Hepatic stellate cell (primary cell): ENCODE measurements around the gene NDUFA3.
A peak's percentile ranks its signal among the peaks of the same experiment; 100 is the strongest.
"Not testable (repeated sequence)": the region's sequence is repeated elsewhere in the genome, so short reads cannot be mapped to it uniquely, and the experiment has no call there.

Source experiments
- DNase-seq: peaks from one replicate; pipeline ENCODE4 v3.0.0; 2011; ENCODE audit warnings: low spot score

Gene NDUFA3

DNA sequence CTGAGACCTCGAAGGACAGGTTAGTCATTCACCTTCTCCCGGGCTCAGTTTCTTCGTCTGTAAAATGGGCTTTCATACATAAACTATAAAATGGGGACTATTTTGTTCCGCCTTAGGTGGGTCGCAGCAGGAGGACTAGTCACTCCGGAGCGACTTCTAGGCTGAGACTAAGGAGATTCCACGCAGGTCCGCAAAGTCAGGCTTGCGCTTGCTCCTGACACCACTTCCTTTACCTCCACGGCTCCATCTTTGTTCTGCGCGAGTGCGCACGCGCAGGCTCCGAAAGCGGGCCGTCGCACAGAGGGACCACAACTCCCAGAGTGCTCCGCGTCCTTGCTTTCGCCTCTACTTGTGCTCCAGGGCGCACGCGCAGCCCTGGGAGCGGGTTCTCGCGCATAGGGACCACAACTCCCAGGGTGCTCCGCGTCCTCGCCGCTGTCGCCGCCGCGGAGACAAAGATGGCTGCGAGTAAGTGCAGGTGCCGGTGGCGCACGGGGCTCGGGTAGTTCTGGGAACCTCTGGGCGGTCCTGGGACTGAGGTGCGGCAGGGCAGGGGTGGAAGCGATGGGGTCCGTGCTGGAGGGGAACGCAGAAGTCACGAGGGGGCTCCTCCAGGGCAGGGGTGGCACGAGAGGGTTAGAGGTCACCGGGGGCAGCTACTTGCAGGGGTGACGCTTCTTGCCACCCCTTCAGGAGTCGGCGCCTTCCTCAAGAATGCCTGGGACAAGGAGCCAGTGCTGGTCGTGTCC, at the start of gene NDUFA3:
NDUFA3 (plus strand) TSS at position 435 of the 749 bp plus-strand sequence; CDS start at position 459, 24 bp downstream.
- peak; percentile 100 for DNase-seq

- no peak for DNase-seq
Observed at GRCh38 chr19:54062643-54063042, 40.0 kb upstream of the NDUFA3 start.

DNA sequence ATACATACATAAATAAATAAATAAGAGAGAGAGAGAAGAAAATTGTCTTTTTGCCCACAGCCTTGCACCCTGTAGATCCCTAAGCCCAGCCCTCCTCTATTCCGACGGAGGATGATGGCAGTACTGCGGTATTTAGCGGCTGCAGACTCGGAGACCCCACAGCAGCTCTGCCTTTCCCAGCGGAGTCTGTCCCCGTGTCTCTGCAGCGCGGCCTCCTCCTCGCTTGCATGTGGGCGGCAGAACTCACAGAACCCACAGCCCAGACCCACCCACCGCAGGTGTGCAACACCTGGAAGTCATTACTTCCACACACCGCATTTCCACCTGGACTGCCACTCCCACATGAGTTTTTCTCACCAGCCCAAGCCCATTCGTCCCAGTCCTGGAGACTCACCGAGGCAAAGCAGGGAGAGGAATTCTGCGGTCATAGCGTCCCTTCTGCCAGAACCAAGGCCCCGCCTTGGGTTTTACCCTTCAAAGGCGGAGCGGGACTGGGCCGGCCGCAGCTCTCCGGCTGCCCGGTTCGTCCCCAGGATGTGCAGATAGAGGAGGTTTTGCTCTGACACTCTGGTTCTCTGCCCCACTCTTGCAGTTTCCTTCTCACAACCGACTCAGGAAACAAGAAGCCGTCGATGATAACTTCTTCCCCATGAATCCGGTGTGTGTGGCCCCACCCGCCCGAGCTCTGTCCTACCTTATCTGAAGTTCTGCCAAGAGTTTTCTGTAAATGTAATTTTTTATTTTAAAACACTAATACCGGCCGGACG, 39.1 kb upstream of the NDUFA3 start, which contains the start of gene VSTM1:
VSTM1 (minus strand) TSS at position 548 of the 767 bp plus-strand sequence; CDS start at position 428, 120 bp downstream.
- DNase-seq, result no peak

- no peak for DNase-seq
Observed at GRCh38 chr19:54069470-54069869, 33.2 kb upstream of the NDUFA3 start.

DNA sequence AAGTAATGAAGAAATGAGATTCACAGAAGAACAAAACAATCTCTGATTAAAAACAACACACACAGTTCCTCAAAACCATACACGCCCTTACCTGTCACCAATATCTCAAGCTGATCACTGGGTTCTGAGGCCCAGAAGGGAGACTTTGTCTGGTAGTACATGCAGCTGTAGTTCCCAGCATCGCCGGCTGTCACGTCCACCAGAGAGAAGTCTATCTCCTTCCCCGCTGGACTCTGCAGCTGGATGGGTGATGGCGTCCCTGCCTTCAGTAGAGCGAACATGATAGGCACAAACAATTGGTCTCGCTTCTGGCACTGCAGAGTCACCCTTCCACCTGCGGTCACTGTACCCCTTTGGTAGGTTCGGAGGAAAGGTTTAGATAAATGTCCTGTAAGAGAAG, 28.8 kb upstream of the NDUFA3 start:
- DNase-seq, result no peak

- DNase-seq, result no peak
Observed at GRCh38 chr19:54074851-54075250, 27.8 kb upstream of the NDUFA3 start.

GRCh38 chr19:54077334-54077733, 25.3 kb upstream of the NDUFA3 start:
- no peak for DNase-seq

DNA sequence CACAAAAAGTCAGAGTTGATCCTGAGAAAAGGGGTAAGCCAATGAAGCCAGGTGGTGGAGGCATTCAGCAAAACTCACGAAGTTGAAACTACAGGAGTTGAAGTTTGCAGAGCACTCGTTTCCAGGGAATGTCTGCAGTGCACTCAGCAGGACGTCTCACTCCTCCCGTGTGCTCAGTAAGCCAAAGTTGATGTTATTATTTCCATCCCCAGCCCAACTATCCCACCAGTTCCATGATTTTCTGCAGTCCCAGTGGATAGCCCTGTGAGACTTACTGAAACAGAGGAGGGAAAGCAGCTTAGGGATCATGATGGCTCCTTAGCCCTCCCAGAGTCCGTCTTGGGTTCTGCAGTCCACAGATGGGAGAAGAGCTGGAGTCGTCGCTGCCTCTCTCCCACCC, 21.6 kb upstream of the NDUFA3 start, which contains the start of gene TARM1:
TARM1 (minus strand) TSS at position 334 of the 400 bp plus-strand sequence; CDS start at position 309, 25 bp downstream.
- no peak for DNase-seq

- DNase-seq, result no peak
Observed at GRCh38 chr19:54084410-54084809, 18.2 kb upstream of the NDUFA3 start.

DNA sequence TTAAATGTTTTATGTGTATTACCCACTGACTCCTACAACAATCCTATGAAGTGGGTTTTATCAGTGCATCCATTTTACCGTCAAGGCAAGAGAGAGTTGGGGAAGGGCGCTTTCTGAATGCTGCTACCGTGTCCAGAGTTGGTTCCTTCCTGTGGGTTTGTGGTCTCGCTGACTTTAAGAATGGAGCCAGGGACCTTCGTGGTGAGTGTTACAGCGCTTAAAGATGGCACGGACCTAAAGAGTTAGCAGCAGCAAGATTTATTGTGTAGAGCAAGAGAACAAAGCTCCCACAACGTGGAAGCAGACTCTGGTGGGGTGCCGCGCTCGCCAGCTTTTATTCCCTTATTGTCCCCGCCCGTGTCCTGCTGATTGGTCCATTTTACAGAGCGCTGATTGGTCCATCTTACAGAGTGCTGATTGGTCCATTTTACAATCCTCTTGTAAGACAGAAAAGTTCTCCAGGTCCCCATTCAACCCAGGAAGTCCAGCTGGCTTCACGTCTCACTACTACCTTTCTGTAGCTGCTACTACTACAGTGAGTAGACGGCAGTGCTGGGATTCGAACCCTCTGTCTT, 8.1 kb upstream of the NDUFA3 start:
- DNase-seq, result no peak

- no peak for DNase-seq
Observed at GRCh38 chr19:54095136-54095858, 7.4 kb upstream of the NDUFA3 start.

GRCh38 chr19:54095859-54096616, 6.6 kb upstream of the NDUFA3 start:
- peak; percentile 68 for DNase-seq

- DNase-seq, result peak; percentile 44
Observed at GRCh38 chr19:54096617-54097106, 6.0 kb upstream of the NDUFA3 start.

GRCh38 chr19:54099190-54099902, 3.3 kb upstream of the NDUFA3 start:
- no peak for DNase-seq

DNA sequence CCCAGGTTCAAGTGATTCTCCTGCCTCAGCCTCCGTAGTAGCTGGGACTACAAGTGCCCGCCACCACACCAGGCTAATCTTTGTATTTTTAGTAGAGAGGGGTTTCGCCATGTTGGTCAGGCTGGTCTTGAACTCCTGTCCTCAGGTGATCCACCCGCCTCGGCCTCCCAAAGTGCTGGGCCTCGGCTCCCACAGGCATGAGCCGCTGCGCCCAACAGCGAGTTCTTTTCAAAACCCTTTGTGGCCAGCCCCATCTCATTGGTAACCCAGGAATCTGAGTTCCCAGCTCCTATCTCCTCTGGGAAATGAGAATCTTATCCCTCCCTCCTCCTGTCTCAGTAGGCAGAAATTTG, 2.8 kb upstream of the NDUFA3 start:
- not testable (repeated sequence) for DNase-seq

DNA sequence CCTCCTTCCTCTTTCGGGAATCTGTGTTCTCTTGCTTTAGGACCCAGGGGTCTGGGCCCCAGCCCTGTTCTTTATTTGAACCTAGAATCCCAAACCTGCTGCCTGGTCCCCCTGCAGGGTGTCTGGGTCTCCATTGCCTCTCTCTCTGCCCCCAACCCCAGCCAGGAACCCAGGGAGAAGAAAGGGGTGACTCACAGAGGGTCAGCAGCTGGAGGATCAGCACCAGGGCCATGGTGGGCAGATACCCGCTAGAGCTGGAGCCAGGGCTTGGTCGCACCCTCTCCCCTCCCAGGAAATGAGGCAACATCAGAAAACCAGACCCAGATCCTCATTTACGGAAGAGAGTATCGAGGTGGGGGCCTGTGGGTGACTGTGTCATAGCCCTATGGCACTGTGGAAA, 2.1 kb upstream of the NDUFA3 start, which contains the start of gene OSCAR:
OSCAR (minus strand) TSS at position 243 of the 400 bp plus-strand sequence; CDS start at position 232, 11 bp downstream.
- no peak for DNase-seq

DNA sequence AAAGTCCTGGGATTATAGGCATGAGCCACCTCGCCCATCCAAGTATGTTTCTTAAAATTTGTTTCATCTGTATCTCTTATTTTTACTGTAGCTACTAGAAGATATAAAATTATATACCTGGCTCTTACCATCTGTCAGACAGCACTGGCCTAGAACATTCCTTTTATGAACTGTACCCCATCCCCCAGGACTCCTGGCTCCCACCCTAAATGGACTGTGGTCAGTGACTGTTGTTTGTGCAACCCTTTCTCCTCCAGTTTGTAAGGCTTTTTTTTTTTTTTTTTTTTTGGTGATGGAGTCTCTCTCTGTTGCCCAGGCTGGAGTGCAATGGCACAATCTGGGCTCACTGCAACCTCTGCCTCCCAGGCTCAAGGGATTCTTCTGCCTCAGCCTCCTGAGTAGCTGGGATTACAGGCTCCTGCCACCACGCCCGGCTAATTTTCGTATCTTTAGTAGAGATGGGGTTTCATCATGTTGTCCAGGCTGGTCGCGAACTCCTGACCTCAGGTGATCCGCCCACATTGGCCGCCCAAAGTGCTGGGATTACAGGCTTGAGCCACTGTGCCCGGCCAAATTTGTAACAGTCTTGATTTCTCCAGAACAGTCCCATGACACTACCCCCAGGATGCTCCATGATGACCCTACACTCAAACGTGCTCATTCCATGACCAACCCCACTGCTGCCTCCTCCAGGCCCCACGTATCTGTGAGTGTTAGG, 2.5 kb downstream of the NDUFA3 start:
- no peak for DNase-seq

DNA sequence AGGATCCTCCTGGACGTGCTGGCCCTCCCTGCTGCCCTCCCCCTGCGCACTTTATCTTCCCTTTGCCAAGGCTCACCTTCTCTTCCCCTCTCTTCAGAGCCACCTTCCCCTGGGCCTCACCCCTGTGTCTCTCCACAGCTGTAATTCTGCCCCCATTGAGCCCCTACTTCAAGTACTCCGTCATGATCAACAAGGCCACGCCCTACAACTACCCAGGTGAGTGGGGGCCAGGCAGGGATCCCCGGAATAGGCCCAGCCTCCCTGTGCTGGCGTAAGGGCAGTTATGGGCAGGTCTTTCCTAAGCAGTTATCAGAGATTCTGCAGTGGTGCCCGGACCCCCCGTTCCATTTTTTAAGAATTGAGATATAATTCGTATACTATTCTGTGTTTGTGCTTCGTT, 3.1 kb downstream of the NDUFA3 start:
- no peak for DNase-seq

DNA sequence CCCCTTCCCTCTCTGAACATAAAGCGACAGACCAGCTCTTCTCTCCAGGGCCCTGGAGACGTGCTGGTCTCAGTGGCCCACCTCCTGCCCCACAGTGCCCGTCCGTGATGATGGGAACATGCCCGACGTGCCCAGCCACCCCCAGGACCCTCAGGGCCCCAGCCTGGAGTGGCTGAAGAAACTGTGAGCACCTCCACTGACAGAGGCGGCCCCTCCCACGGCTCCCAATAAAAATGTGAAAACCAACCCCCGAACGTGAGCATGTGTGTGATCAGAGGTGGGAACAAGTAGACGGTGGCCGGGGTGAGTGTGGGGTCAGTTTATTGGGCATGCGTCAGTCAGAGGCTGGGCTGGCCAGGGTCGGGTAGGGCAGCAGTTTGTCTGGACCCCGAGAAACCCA, 4.1 kb downstream of the NDUFA3 start:
- no peak for DNase-seq
